K562 (cell line): Measurements from ENCODE around the gene RNF112. TPM values are rescaled to one million over a fixed set of nuclear protein-coding genes. Genes with fewer than 3 reads are reported as not detected.

ENCODE experiments used
- CGGBP1 ChIP-seq: fragments of 250-450 bp; sonication (Bioruptor Pico); IDR thresholded peaks from 2 replicates; pipeline ENCODE4 v1.9.0; 2021; ENCODE audit warnings: mild to moderate bottlenecking
- HCFC1 ChIP-seq: IDR thresholded peaks from 2 replicates; pipeline ENCODE4 v1.6.1; 2012; ENCODE audit warnings: low read depth, low read length, improper control_type of control experiment
- RERE ChIP-seq: sonication (generic); formaldehyde crosslinking; IDR thresholded peaks from 2 replicates; pipeline ENCODE4 v1.8.0; 2023; ENCODE audit warnings: missing genetic modification reagents, mild to moderate bottlenecking, borderline replicate concordance
- SMARCA4 ChIP-seq: fragments of 450-650 bp; IDR thresholded peaks from 2 replicates; pipeline ENCODE4 v1.6.1; 2016
- polyA plus RNA-seq, 8 experiments: library from polyadenylated mRNA; depleted of rRNA in 4 of 8; stranded (reverse) in 5 of 8; unstranded in 3 of 8; fragments of >200 nt; fragmentation: Nextera tagmentation in 2 of 8; fragmentation: Illumina TruSeq in 1 of 8; extraction: Ambion mirVana in 2 of 8; extraction: Trizol in 1 of 8; gene quantifications; 2 replicates each; pipeline versions ENCODE4 v1.2.1 to v1.2.3, GENCODE V29; 2011 to 2014; ENCODE audit warnings: inconsistent platforms in 1 of 8, missing spikeins in 1 of 8
- total RNA-seq, 7 experiments: library from RNA; depleted of rRNA in 6 of 7; stranded (reverse); fragments of >200 nt in 6 of 7; fragmentation: Illumina TruSeq in 2 of 7; extraction: Trizol in 2 of 7; gene quantifications; 2 replicates each; pipeline versions ENCODE4 v1.2.1 to v1.2.3, GENCODE V29; 2011 to 2021; ENCODE audit warnings: low replicate concordance in 1 of 7
- TF ChIP-seq, protein P1 (sequence below): fragments of 450-650 bp; IDR thresholded peaks from 2 replicates; pipeline ENCODE4 v1.7.1; 2018; ENCODE audit warnings: mild to moderate bottlenecking, low read depth; ENCODE audit not compliant: partially characterized antibody

RNF112 gene
- total and polyA plus RNA-seq, 9 of the 15 experiments (the other 6 are each of a cell fraction or from before 2014, with no cell fraction given), result 0.05 TPM; not detected in 8

GRCh38 chr17:19365499-19365817, 45.6 kb upstream of the RNF112 start (continued):
- TF ChIP-seq RERE (CRISPR knock-in tag) (no peak), SMARCA4 (no peak), HCFC1 (no peak), CGGBP1 (CRISPR knock-in tag) (no peak)
- TF ChIP-seq, protein P1, sequence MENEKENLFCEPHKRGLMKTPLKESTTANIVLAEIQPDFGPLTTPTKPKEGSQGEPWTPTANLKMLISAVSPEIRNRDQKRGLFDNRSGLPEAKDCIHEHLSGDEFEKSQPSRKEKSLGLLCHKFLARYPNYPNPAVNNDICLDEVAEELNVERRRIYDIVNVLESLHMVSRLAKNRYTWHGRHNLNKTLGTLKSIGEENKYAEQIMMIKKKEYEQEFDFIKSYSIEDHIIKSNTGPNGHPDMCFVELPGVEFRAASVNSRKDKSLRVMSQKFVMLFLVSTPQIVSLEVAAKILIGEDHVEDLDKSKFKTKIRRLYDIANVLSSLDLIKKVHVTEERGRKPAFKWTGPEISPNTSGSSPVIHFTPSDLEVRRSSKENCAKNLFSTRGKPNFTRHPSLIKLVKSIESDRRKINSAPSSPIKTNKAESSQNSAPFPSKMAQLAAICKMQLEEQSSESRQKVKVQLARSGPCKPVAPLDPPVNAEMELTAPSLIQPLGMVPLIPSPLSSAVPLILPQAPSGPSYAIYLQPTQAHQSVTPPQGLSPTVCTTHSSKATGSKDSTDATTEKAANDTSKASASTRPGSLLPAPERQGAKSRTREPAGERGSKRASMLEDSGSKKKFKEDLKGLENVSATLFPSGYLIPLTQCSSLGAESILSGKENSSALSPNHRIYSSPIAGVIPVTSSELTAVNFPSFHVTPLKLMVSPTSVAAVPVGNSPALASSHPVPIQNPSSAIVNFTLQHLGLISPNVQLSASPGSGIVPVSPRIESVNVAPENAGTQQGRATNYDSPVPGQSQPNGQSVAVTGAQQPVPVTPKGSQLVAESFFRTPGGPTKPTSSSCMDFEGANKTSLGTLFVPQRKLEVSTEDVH, result no peak
